Gastroesophageal sphincter (tissue), 3 donors: ENCODE results near the gene MS4A18.

Experiments
- EP300 ChIP-seq: sonication (generic); formaldehyde crosslinking; IDR thresholded peaks from one replicate; pipeline ENCODE4 v1.6.1; 2017; ENCODE audit warnings: antibody characterized with exemption, mild to moderate bottlenecking
- POLR2A ChIP-seq, 2 donors: fragments of 450-650 bp; IDR thresholded peaks; one replicate each; pipeline ENCODE4 v1.6.1; 2017; ENCODE audit warnings: antibody characterized with exemption in 2 of 2, mild to moderate bottlenecking in 2 of 2, moderate library complexity in 1 of 2
- POLR2AphosphoS5 ChIP-seq: sonication (generic); formaldehyde crosslinking; IDR thresholded peaks from one replicate; pipeline ENCODE4 v1.6.1; 2017; ENCODE audit warnings: antibody characterized with exemption
- TF ChIP-seq, protein P1 (sequence below), 4 experiments: fragments of 200-600 bp in 2 of 4; fragments of 450-650 bp in 2 of 4; sonication (generic) in 1 of 4; IDR thresholded peaks; one replicate each; pipeline ENCODE4 v1.5.1; 2017 to 2019; ENCODE audit warnings: antibody characterized with exemption in 4 of 4, mild to moderate bottlenecking in 2 of 4, moderate library complexity in 2 of 4

DNA sequence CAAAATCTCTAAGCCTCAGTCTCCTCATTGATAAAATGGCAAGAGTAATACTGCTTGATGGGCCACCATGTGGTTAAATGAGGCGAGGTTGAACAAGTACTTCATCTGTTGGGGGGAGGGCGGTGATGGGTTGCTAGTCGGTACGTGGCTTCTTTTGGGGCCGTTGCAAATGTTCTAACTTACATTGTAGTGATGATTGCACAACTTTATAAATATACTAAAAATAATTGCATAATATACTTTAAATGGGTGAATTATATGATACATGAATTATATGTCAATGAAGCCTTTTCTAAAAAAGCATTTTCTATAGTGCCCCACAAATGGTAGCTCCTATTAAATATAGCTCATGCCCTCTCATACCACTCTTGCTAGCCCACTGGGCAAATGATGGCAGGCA is 18.6 kb upstream of the MS4A18 start:
- TF ChIP-seq POLR2AphosphoS5 (no peak), EP300 (no peak), POLR2A (IDR thresholded peaks at IDR 0.05) (no peak)
- TF ChIP-seq, protein P1, sequence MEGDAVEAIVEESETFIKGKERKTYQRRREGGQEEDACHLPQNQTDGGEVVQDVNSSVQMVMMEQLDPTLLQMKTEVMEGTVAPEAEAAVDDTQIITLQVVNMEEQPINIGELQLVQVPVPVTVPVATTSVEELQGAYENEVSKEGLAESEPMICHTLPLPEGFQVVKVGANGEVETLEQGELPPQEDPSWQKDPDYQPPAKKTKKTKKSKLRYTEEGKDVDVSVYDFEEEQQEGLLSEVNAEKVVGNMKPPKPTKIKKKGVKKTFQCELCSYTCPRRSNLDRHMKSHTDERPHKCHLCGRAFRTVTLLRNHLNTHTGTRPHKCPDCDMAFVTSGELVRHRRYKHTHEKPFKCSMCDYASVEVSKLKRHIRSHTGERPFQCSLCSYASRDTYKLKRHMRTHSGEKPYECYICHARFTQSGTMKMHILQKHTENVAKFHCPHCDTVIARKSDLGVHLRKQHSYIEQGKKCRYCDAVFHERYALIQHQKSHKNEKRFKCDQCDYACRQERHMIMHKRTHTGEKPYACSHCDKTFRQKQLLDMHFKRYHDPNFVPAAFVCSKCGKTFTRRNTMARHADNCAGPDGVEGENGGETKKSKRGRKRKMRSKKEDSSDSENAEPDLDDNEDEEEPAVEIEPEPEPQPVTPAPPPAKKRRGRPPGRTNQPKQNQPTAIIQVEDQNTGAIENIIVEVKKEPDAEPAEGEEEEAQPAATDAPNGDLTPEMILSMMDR (IDR thresholded peaks at IDR 0.05), result no peak
